ENCODE results near the gene ANAPC15. TPM values are rescaled to one million over a fixed set of nuclear protein-coding genes. Genes with fewer than 3 reads are reported as not detected.

Gene ANAPC15
- total RNA-seq, 1 experiment from 2014 or later = 75.4 TPM

DNA sequence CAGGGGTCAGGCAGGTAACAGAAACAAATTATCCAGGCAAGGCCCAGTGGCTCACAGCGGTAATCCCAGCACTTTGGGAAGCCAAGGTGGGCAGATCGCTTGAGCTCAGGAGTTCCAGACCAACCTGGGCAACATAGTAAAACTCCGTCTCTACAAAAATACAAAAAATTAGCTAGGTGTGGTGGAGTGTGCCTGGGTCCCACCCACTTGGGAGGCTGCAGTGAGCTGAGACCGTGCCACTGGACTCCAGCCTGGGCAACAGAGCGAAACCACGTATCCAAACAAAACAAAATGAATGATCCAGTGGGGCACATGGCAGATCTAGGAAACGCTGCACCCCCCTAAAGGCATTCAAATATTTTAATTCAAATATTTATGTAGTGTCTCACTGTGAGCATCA, 42.0 kb downstream of the ANAPC15 start (continued):
- no peak for TF ChIP-seq RORB (CRISPR knock-in tag; IDR thresholded peaks at IDR 0.05)
- TF ChIP-seq, protein P1, sequence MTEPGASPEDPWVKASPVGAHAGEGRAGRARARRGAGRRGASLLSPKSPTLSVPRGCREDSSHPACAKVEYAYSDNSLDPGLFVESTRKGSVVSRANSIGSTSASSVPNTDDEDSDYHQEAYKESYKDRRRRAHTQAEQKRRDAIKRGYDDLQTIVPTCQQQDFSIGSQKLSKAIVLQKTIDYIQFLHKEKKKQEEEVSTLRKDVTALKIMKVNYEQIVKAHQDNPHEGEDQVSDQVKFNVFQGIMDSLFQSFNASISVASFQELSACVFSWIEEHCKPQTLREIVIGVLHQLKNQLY (CRISPR knock-in tag; IDR thresholded peaks at IDR 0.05) = no peak
- no peak for TF ChIP-seq ELF4 (CRISPR knock-in tag; IDR thresholded peaks at IDR 0.05; ENCODE audit: low read depth)
- no peak for TF ChIP-seq ZNF138 (CRISPR knock-in tag; conservative IDR thresholded peaks at IDR 0.05)
- no peak for TF ChIP-seq FOXJ3 (CRISPR knock-in tag; IDR thresholded peaks at IDR 0.05; ENCODE audit: borderline replicate concordance)
- TF ChIP-seq ETV6 (CRISPR knock-in tag; IDR thresholded peaks at IDR 0.05) = no peak

DNA sequence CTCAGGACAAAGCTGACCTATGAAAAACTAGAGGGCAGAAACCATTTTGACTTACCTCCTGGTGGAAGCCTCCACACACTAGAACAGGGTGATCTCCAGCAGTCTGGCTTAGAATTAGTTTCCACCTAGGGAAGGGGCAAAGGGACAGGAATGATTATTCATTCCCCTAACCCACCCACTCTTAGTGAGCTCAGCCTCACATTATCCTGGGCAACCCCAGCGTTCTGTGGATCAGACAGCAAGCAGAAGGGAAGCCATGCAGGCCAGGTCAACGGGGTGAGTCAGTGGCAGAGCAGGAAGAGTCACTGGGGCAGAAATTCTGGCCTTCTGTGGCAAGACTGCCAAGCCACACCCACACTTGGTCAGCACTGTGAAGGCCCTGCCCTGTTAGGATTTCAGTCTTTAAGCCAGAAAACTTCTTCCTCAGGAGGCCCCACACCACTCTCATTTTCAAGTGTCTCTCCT, 42.7 kb downstream of the ANAPC15 start:
- Mint-ChIP-seq H3K9me3 (no peaks in the 10 kb centered on the region), H3K27me3 (ENCODE audit: low read depth) (no peaks in the 10 kb centered on the region), H3K36me3 (peaks cover 11% of the 10 kb centered on the region), H3K4me3 (no peak overlapping the region), H3K4me1 (peaks cover 37% of the 10 kb centered on the region), H3K27ac (peak overlapping the region; percentile 39)
- ChIA-PET CTCF (interaction anchor here (0.8 to 5.1 kb wide), 3 partner anchors 21 to 92 kb away, joined by 3 to 28 read pairs (median 5); no protein-coding TSS in a partner anchor), POLR2A (no interaction called here)
- ATAC-seq = peak; percentile 78
- no peak for TF ChIP-seq ATF1 (CRISPR knock-in tag; IDR thresholded peaks at IDR 0.05)
- TF ChIP-seq JUN (CRISPR knock-in tag; IDR thresholded peaks at IDR 0.05) = no peak
- no peak for TF ChIP-seq NFE2L1 (CRISPR knock-in tag; IDR thresholded peaks at IDR 0.05)
- no peak for TF ChIP-seq ZNF416 (CRISPR knock-in tag; IDR thresholded peaks at IDR 0.05)
- DNase-seq (ENCODE audit: low spot score) = no peak

DNA sequence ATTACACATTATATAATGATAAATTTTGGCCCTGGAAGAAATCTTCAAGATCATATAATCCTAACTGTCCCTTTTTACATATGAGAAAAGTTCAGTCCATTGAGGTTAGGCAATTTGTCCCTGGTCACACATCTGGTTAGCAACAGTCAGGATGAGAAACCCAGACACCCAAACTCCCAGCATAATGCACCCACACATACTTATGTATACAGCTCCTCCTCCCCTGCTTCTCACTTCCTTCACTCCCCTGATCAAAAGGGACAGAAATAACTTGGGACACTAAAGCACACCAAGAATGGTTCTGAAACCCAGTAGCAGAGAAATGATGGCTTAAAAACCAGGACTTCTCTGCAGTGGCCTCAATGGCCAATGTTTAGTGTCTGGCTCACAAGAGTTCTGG, 43.3 kb downstream of the ANAPC15 start:
- CTCF ChIA-PET = interaction anchor here (5.1 kb wide), 1 partner anchor 44 kb away, joined by 28 read pairs; no protein-coding TSS in a partner anchor
- H3K4me3 Mint-ChIP-seq = no peak overlapping the region
- DNase-seq (ENCODE audit: low spot score) = no peak
- TF ChIP-seq, protein P1 (CRISPR knock-in tag; IDR thresholded peaks at IDR 0.05) = no peak
- TF ChIP-seq ZNF416 (CRISPR knock-in tag; IDR thresholded peaks at IDR 0.05) (no peak), HMGA2 (CRISPR knock-in tag; IDR thresholded peaks at IDR 0.05) (no peak), GABPB1 (CRISPR knock-in tag; IDR thresholded peaks at IDR 0.05) (no peak), ZBTB21 (CRISPR knock-in tag; IDR thresholded peaks at IDR 0.05; ENCODE audit: borderline replicate concordance) (no peak), AFF4 (CRISPR knock-in tag; IDR thresholded peaks at IDR 0.05; ENCODE audit: borderline replicate concordance) (no peak), ERG (CRISPR knock-in tag; IDR thresholded peaks at IDR 0.05) (no peak), PRRX2 (CRISPR knock-in tag; IDR thresholded peaks at IDR 0.05) (no peak), ZNF232 (CRISPR knock-in tag; IDR thresholded peaks at IDR 0.05) (no peak), GTF2I (CRISPR knock-in tag; conservative IDR thresholded peaks at IDR 0.05) (no peak), CBFB (CRISPR knock-in tag; IDR thresholded peaks at IDR 0.05; ENCODE audit: low read depth) (no peak), ZNF317 (CRISPR knock-in tag; IDR thresholded peaks at IDR 0.05; ENCODE audit: borderline replicate concordance, low read depth) (no peak), ZMAT4 (CRISPR knock-in tag; IDR thresholded peaks at IDR 0.05) (no peak), FOXJ3 (CRISPR knock-in tag; IDR thresholded peaks at IDR 0.05; ENCODE audit: borderline replicate concordance) (no peak)
- TF ChIP-seq, protein P2, sequence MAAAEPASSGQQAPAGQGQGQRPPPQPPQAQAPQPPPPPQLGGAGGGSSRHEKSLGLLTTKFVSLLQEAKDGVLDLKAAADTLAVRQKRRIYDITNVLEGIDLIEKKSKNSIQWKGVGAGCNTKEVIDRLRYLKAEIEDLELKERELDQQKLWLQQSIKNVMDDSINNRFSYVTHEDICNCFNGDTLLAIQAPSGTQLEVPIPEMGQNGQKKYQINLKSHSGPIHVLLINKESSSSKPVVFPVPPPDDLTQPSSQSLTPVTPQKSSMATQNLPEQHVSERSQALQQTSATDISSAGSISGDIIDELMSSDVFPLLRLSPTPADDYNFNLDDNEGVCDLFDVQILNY (CRISPR knock-in tag; IDR thresholded peaks at IDR 0.05) = no peak
- TF ChIP-seq, protein P3, sequence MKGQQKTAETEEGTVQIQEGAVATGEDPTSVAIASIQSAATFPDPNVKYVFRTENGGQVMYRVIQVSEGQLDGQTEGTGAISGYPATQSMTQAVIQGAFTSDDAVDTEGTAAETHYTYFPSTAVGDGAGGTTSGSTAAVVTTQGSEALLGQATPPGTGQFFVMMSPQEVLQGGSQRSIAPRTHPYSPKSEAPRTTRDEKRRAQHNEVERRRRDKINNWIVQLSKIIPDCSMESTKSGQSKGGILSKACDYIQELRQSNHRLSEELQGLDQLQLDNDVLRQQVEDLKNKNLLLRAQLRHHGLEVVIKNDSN (CRISPR knock-in tag; IDR thresholded peaks at IDR 0.05) = no peak
- TF ChIP-seq, protein P4, sequence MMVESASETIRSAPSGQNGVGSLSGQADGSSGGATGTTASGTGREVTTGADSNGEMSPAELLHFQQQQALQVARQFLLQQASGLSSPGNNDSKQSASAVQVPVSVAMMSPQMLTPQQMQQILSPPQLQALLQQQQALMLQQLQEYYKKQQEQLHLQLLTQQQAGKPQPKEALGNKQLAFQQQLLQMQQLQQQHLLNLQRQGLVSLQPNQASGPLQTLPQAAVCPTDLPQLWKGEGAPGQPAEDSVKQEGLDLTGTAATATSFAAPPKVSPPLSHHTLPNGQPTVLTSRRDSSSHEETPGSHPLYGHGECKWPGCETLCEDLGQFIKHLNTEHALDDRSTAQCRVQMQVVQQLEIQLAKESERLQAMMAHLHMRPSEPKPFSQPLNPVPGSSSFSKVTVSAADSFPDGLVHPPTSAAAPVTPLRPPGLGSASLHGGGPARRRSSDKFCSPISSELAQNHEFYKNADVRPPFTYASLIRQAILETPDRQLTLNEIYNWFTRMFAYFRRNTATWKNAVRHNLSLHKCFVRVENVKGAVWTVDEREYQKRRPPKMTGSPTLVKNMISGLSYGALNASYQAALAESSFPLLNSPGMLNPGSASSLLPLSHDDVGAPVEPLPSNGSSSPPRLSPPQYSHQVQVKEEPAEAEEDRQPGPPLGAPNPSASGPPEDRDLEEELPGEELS (CRISPR knock-in tag; IDR thresholded peaks at IDR 0.05) = no peak

More for the DNA sequence above, 43.3 kb downstream of the ANAPC15 start:
- POLR2A ChIA-PET = no interaction called here
- Mint-ChIP-seq H3K27ac (0 out of 2 replicates have a peak overlapping the region, but pooled peaks have one; percentile 39), H3K27me3 (ENCODE audit: low read depth) (no peaks in the 10 kb centered on the region), H3K36me3 (peaks cover 11% of the 10 kb centered on the region), H3K4me1 (peaks cover 37% of the 10 kb centered on the region), H3K9me3 (no peaks in the 10 kb centered on the region)
- no peak for ATAC-seq

All from WTC11 (cell line).